Neuronal stem cell (in vitro differentiated cells): ENCODE data around the gene FLT4.

Experiments
- DNase-seq: peaks from one replicate; pipeline ENCODE4 v3.0.0-alpha.2; 2013; ENCODE audit warnings: low spot score
- H2AFZ ChIP-seq: one replicate; pipeline ENCODE4 v1.6.1; 2013; ENCODE audit warnings: mild to moderate bottlenecking, low read length, inconsistent platforms
- H2AK5ac ChIP-seq: 2 replicates; pipeline ENCODE4 v1.6.1; 2013; ENCODE audit warnings: low read depth, mild to moderate bottlenecking, inconsistent platforms, low read length, moderate library complexity, mixed read lengths
- H2BK120ac ChIP-seq: 2 replicates; pipeline ENCODE4 v1.6.1; 2013; ENCODE audit warnings: low read depth, mild to moderate bottlenecking, inconsistent platforms, low read length, moderate library complexity, mixed read lengths
- H2BK12ac ChIP-seq: one replicate; pipeline ENCODE4 v1.6.1; 2013; ENCODE audit warnings: low read length, inconsistent platforms
- H2BK15ac ChIP-seq: 2 replicates; pipeline ENCODE4 v1.6.1; 2013; ENCODE audit warnings: mild to moderate bottlenecking, low read length, inconsistent platforms, mixed read lengths
- H2BK5ac ChIP-seq: one replicate; pipeline ENCODE4 v1.6.1; 2013; ENCODE audit warnings: inconsistent platforms, mild to moderate bottlenecking, low read length, moderate library complexity
- H3K14ac ChIP-seq: one replicate; pipeline ENCODE4 v1.6.1; 2013; ENCODE audit warnings: low read length, inconsistent platforms
- H3K18ac ChIP-seq: 2 replicates; pipeline ENCODE4 v1.6.1; 2013; ENCODE audit warnings: low read length, inconsistent platforms
- H3K23ac ChIP-seq: 2 replicates; pipeline ENCODE4 v1.6.1; 2013; ENCODE audit warnings: low read depth, mild to moderate bottlenecking, mixed read lengths, low read length, inconsistent platforms; ENCODE audit not compliant: poor library complexity
- H3K27ac ChIP-seq: replicated peaks from 3 replicates; pipeline ENCODE4 v1.5.1; 2013; ENCODE audit warnings: low read length, inconsistent platforms
- H3K27me3 ChIP-seq, 3 experiments: 2 replicates each; pipeline ENCODE4 v1.6.1; 2013; ENCODE audit warnings: low read length in 3 of 3, mild to moderate bottlenecking in 2 of 3, inconsistent platforms in 1 of 3, low read depth in 1 of 3, mixed read lengths in 1 of 3, moderate library complexity in 1 of 3; ENCODE audit not compliant: control insufficient read depth in 3 of 3, insufficient read depth in 3 of 3
- H3K36me3 ChIP-seq, 2 donors: replicated peaks in 1 of 2; 2 replicates each; pipeline ENCODE4 v1.6.1; 2013; ENCODE audit warnings: low read length in 2 of 2; ENCODE audit not compliant: control insufficient read depth in 2 of 2, insufficient read depth in 2 of 2
- H3K4ac ChIP-seq: 2 replicates; pipeline ENCODE4 v1.6.1; 2013; ENCODE audit warnings: inconsistent platforms, mild to moderate bottlenecking, low read length, moderate library complexity
- H3K4me1 ChIP-seq, 2 donors: 1 replicate in 1 of 2; 2 replicates in 1 of 2; pipeline ENCODE4 v1.6.1; 2013; ENCODE audit warnings: low read length in 2 of 2, low read depth in 1 of 2; ENCODE audit not compliant: control insufficient read depth in 2 of 2, insufficient read depth in 1 of 2
- H3K4me2 ChIP-seq: one replicate; pipeline ENCODE4 v1.6.1; 2013; ENCODE audit warnings: mild to moderate bottlenecking, low read length, inconsistent platforms; ENCODE audit not compliant: insufficient read depth, poor library complexity, severe bottlenecking
- H3K4me3 ChIP-seq, 2 donors: 2 replicates each; pipeline ENCODE4 v1.5.1; 2013; ENCODE audit warnings: low read length in 2 of 2, mild to moderate bottlenecking in 2 of 2, inconsistent platforms in 1 of 2, moderate library complexity in 1 of 2
- H3K79me1 ChIP-seq: one replicate; pipeline ENCODE4 v1.6.1; 2013; ENCODE audit warnings: low read depth, mild to moderate bottlenecking, inconsistent platforms, low read length, moderate library complexity
- H3K9ac ChIP-seq: one replicate; pipeline ENCODE4 v1.6.1; 2013; ENCODE audit warnings: mild to moderate bottlenecking, low read depth, low read length, inconsistent platforms; ENCODE audit not compliant: poor library complexity
- H3K9me3 ChIP-seq, 2 donors: replicated peaks in 1 of 2; 2 replicates each; pipeline versions ENCODE3 to v1.6.1; 2013; ENCODE audit warnings: low read length in 2 of 2, mild to moderate bottlenecking in 2 of 2, inconsistent platforms in 1 of 2, low read depth in 1 of 2, mixed read lengths in 1 of 2, moderate library complexity in 1 of 2; ENCODE audit not compliant: control insufficient read depth in 2 of 2, insufficient read depth in 1 of 2
- H4K8ac ChIP-seq: one replicate; pipeline ENCODE4 v1.6.1; 2013; ENCODE audit warnings: low read depth, mild to moderate bottlenecking, inconsistent platforms, low read length, moderate library complexity
- H4K91ac ChIP-seq: one replicate; pipeline ENCODE4 v1.6.1; 2013; ENCODE audit warnings: low read length, low read depth, mild to moderate bottlenecking, inconsistent platforms; ENCODE audit not compliant: poor library complexity
- whole genome bisulfite sequencing, 2 donors: extraction: QIAGEN DNeasy Blood & Tissue Kit; methylation state at CpG; one replicate each; pipeline ENCODE4 v1.1.7; 2013; ENCODE audit warnings: missing lambda C conversion rate in 2 of 2, mixed read lengths in 1 of 2; ENCODE audit not compliant: insufficient read length in 2 of 2, insufficient replicate concordance in 1 of 2; ENCODE audit errors: extremely low coverage in 2 of 2; 5-methylcytosine and 5-hydroxymethylcytosine counted together

FLT4 gene

GRCh38 chr5:180563994-180564393 lies 85.4 kb downstream of the FLT4 start:
- no peak overlapping the region for H3K14ac ChIP-seq
- H3K23ac ChIP-seq: no peak overlapping the region
- H3K9ac ChIP-seq: no peak overlapping the region
- no peak overlapping the region for H3K18ac ChIP-seq
- no peak overlapping the region for H2BK120ac ChIP-seq
- H2AK5ac ChIP-seq: no peak overlapping the region
- no peak overlapping the region for H4K91ac ChIP-seq
- no peaks in the 10 kb centered on the region for H3K4me1 ChIP-seq
- no peak overlapping the region for H3K4me2 ChIP-seq
- H2BK12ac ChIP-seq: no peak overlapping the region
- no peak overlapping the region for H3K27ac ChIP-seq
- no peak overlapping the region for H2BK5ac ChIP-seq
- H4K8ac ChIP-seq: no peak overlapping the region
- no peak overlapping the region for H3K4me3 ChIP-seq
- H3K36me3 ChIP-seq: peaks cover 18 to 93% of the 10 kb centered on the region in 2 donors
- no peak overlapping the region for H2AFZ ChIP-seq
- no peaks in the 10 kb centered on the region for H3K27me3 ChIP-seq
- no peak overlapping the region for H3K4ac ChIP-seq
- H2BK15ac ChIP-seq: no peak overlapping the region
- no peak for DNase-seq
- H3K79me1 ChIP-seq: peaks cover 2% of the 10 kb centered on the region
- WGBS, 2 donors: no CpG with 5 or more reads among the region's 3 CpGs
- H3K9me3 ChIP-seq: peaks cover 0 to 10% of the 10 kb centered on the region in 2 donors

- Histone ChIP-seq H3K79me1 (peaks cover 2% of the 10 kb centered on the region), H3K36me3 (peaks cover 5 to 89% of the 10 kb centered on the region in 2 donors), H3K14ac (no peak overlapping the region), H3K27ac (no peak overlapping the region), H3K9me3 (peaks cover 0 to 10% of the 10 kb centered on the region in 2 donors), H3K27me3 (no peaks in the 10 kb centered on the region), H3K4me3 (no peak overlapping the region), H3K4me1 (no peaks in the 10 kb centered on the region), H4K91ac (no peak overlapping the region), H3K9ac (no peak overlapping the region), H3K4ac (no peak overlapping the region), H2BK120ac (no peak overlapping the region), H2AK5ac (no peak overlapping the region), H3K4me2 (no peak overlapping the region), H2BK5ac (no peak overlapping the region), H3K23ac (no peak overlapping the region), H2AFZ (no peak overlapping the region), H3K18ac (no peak overlapping the region), H4K8ac (no peak overlapping the region), H2BK12ac (no peak overlapping the region), H2BK15ac (no peak overlapping the region)
- no peak for DNase-seq
- no CpG with 5 or more reads among the region's 11 CpGs for WGBS, 2 donors
These were observed 91.2 kb downstream of the FLT4 start for GRCh38 chr5:180558232-180558631.

GRCh38 chr5:180557217-180557809 lies 92.1 kb downstream of the FLT4 start:
- Histone ChIP-seq H3K9ac (no peak overlapping the region), H2BK5ac (no peak overlapping the region), H4K91ac (no peak overlapping the region), H3K79me1 (peaks cover 2% of the 10 kb centered on the region), H2AK5ac (no peak overlapping the region), H3K27me3 (no peaks in the 10 kb centered on the region), H3K27ac (no peak overlapping the region), H2BK120ac (no peak overlapping the region), H3K23ac (no peak overlapping the region), H2BK15ac (no peak overlapping the region), H3K14ac (no peak overlapping the region), H3K18ac (no peak overlapping the region), H2BK12ac (no peak overlapping the region), H3K4ac (no peak overlapping the region), H4K8ac (no peak overlapping the region), H3K4me1 (no peaks in the 10 kb centered on the region), H3K4me3 (no peak overlapping the region), H2AFZ (no peak overlapping the region), H3K9me3 (peaks cover 0 to 10% of the 10 kb centered on the region in 2 donors), H3K4me2 (no peak overlapping the region), H3K36me3 (peaks cover 5 to 91% of the 10 kb centered on the region in 2 donors)
- no CpG with 5 or more reads among the region's 2 CpGs for WGBS, 2 donors
- no peak for DNase-seq

GRCh38 chr5:180555168-180555921 lies 94.1 kb downstream of the FLT4 start:
- no peak overlapping the region for H2BK15ac ChIP-seq
- H2BK120ac ChIP-seq: no peak overlapping the region
- H3K27ac ChIP-seq: no peak overlapping the region
- no peaks in the 10 kb centered on the region for H3K27me3 ChIP-seq
- no peak overlapping the region for H3K4ac ChIP-seq
- no peak overlapping the region for H4K91ac ChIP-seq
- no peak overlapping the region for H3K23ac ChIP-seq
- no peak overlapping the region for H2BK5ac ChIP-seq
- H3K9me3 ChIP-seq: peaks cover 0 to 1% of the 10 kb centered on the region in 2 donors
- H3K36me3 ChIP-seq: peaks cover 12 to 92% of the 10 kb centered on the region in 2 donors
- no peak overlapping the region for H3K9ac ChIP-seq
- no peak overlapping the region for H3K18ac ChIP-seq
- no peak for DNase-seq
- no peaks in the 10 kb centered on the region for H3K79me1 ChIP-seq
- no peak overlapping the region for H3K14ac ChIP-seq
- H2BK12ac ChIP-seq: no peak overlapping the region
- no peak overlapping the region for H2AK5ac ChIP-seq
- H2AFZ ChIP-seq: no peak overlapping the region
- no peak overlapping the region for H3K4me3 ChIP-seq
- no CpG with 5 or more reads among the region's 7 CpGs for WGBS, 2 donors
- no peaks in the 10 kb centered on the region for H3K4me1 ChIP-seq
- H4K8ac ChIP-seq: no peak overlapping the region
- H3K4me2 ChIP-seq: no peak overlapping the region
